ENCODE results near the gene COL5A1.

GRCh38 chr9:134757216-134757975, 115.8 kb downstream of the COL5A1 start:
- TF ChIP-seq CTCF (IDR thresholded peaks at IDR 0.05; ENCODE audit: borderline replicate concordance, extremely low read depth, low read length, poor library complexity, severe bottlenecking) (no peak), EZH2 (IDR thresholded peaks at IDR 0.05; ENCODE audit: borderline replicate concordance, low read depth, low read length, severe bottlenecking) (no peak)

Data from DND-41 (cell line).